GM18511 (cell line): ENCODE results near the gene SLC16A6.
"Not testable (repeated sequence)": the region's sequence is repeated elsewhere in the genome, so short reads cannot be mapped to it uniquely, and the experiment has no call there.

Source experiments
- ATAC-seq: cut with Tn5 transposase; IDR thresholded peaks from one replicate; pipeline ENCODE4 v1.9.1; 2021; ENCODE audit warnings: mild to moderate bottlenecking, moderate library complexity; ENCODE audit not compliant: unreplicated experiment

SLC16A6 gene

GRCh38 chr17:68225055-68225454 lies 65.9 kb downstream of the SLC16A6 start:
- peak; percentile 70 for ATAC-seq

GRCh38 chr17:68222606-68223005 lies 68.3 kb downstream of the SLC16A6 start:
- ATAC-seq, result no peak

- no peak for ATAC-seq
These were observed 69.1 kb downstream of the SLC16A6 start for GRCh38 chr17:68221786-68222185.

GRCh38 chr17:68220786-68221185 lies 70.1 kb downstream of the SLC16A6 start:
- ATAC-seq, result not testable (repeated sequence)

- ATAC-seq, result not testable (repeated sequence)
These were observed 70.7 kb downstream of the SLC16A6 start for GRCh38 chr17:68220186-68220585.

GRCh38 chr17:68219429-68219828 lies 71.5 kb downstream of the SLC16A6 start:
- not testable (repeated sequence) for ATAC-seq
